ENCODE data around the gene NT5DC3.

NT5DC3 gene

GRCh38 chr12:103725398-103725797 is 115.6 kb downstream of the NT5DC3 start:
- TF ChIP-seq CTCF (IDR thresholded peaks at IDR 0.05; ENCODE audit: extremely low read depth, insufficient read depth, missing control alignments): no peak
- no peak for DNase-seq (ENCODE audit: low spot score)
- in situ Hi-C loops (cut with MboI; ENCODE audit: low pct_unique_long_range_greater_than_20kb, low sequenced_read_pairs, unreplicated experiment): no loop called here

All from GM13977 (cell line).